GM21447 (cell line): ENCODE data around the gene VSTM4.

Experiments used
- ATAC-seq: cut with Tn5 transposase; IDR thresholded peaks from one replicate; pipeline ENCODE4 v1.9.1; 2021; ENCODE audit not compliant: unreplicated experiment

The VSTM4 gene

GRCh38 chr10:49118430-49119074 is 3.2 kb upstream of the VSTM4 start:
- no peak for ATAC-seq

DNA sequence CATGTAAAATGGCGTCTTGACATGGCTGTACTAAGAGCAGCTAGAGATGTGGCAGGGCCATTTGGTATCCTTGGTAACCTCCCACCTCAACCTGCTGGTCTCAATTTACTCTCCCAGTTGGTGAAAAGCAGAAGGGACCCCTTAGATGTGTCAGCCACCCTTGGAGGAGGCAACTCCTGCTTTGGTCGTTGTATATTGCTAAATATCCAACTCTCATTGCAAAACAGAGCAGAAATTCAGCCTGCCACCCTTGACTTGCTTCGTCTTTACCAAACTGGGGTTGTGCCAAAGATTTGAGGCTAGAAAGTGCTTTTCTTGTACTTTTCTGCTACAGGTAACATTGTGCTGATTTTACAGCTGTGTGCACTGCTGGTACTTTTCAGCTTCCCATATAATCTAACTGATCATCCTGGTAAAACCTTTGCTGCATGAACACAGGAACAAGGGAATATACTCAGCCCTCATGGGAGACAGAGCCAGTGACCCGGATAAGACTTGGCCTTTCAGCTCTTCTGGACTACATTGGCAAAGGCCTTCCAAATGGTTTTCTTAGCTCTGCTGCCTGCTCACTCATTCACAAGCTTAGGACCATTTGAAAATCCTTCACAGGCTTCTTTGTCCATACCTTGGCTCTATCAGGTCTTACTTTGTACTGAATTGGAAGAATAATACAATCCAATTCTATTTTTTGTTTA is 2.2 kb upstream of the VSTM4 start:
- no peak for ATAC-seq

DNA sequence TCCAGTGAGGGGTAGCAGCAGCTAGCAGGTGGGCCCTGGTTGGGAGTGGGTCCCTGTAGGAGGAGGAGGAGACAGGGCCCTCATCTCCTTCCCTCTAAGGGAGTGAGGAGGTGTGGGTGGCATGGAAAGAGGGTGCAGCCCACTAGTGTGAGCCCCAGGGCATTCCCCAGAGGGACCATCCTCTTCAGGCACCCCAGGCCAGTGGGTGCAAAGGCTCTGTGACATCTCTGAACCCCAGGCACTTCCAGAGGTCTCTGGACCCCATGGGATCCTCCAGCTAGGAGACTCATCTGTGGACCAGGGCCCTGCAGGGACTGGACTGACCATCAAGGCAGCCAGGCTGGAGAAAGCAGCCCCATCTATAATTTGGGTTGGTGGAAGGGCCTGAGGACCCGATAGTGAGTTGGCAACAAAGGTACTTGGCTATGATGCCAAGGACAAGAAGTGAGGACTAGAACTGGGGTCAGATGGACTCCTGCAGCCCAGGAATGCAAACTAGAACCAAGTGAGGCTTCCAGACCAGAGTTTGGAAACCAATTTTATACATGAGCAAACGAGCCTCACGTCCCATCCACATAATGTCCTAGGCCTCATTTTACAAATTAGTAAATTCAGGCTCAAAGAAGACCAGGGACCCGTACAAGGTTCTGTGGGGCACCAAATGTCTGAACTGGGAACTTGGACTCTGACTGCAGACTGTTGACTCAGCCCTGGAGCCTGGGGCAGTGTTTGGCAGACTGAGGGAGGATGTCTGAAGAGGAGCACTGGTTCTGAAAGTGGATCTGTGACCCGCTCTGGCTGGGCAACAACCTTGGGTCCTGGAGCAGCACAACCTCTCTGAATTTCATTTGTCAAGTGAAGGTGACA is 1.4 kb upstream of the VSTM4 start:
- ATAC-seq, result no peak

GRCh38 chr10:49115796-49116508 is 630 bp upstream of the VSTM4 start:
- no peak for ATAC-seq

GRCh38 chr10:49114718-49115014 is 656 bp downstream of the VSTM4 start:
- no peak for ATAC-seq

DNA sequence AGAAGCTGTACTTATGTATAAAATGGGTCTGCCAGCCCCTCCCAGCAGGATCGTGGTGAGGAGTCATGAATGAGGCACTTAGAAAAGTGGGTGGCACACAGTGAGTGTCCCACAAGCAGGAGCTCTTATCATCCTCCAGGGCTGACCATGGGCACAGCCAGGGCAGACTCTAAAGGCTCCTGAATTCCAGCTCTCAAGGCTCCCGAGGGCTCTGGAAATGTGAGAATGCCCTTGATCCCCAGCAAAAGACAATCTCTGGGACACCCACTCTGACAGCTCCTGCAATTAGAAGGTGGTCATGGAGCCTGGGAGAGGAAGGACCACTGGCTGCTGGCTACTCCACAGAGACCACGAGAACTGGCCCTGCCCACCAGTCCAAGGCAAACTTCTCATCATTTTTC is 1.6 kb downstream of the VSTM4 start:
- ATAC-seq, result no peak

DNA sequence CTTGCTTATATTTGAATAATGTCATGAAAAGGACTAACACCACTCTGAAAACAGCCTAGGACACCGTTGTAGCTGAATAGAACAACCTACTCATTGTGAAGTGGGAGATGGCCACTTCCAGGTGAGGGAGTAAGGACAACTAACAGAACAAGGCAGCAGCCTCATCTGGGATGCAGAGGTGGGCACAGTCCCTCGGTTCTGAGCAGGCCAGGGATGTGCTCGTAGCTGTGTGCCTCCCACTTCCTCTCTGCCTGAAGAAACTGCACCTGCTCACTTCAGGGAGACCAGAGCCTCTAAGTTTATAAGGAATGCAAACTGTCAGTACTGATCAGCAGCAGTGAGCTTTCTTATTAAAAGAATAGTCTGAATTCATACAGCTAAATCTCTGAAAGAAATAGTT is 2.5 kb downstream of the VSTM4 start:
- ATAC-seq, result no peak

- no peak for ATAC-seq
Observed at GRCh38 chr10:49112098-49112497, 3.2 kb downstream of the VSTM4 start.

DNA sequence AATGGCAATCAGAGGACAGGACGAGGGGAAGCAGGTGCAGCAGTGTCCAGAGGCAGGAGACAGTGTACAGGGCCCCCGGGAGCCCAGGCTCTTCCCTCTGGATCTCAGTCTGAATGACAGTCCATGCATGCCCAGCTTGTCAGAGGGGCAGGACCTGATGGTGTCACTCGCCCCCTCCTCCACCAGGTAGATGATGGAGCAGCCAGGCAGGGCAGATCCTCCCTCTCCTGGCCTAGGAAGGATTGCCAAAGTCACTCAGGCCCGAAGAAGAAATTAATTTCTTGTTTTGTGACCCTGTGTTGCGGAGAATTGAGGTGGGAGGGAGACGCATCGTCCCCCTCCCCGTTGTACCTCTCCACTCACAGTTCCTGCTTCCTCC is 4.0 kb downstream of the VSTM4 start:
- no peak for ATAC-seq

GRCh38 chr10:49110684-49111319 is 4.5 kb downstream of the VSTM4 start:
- no peak for ATAC-seq

DNA sequence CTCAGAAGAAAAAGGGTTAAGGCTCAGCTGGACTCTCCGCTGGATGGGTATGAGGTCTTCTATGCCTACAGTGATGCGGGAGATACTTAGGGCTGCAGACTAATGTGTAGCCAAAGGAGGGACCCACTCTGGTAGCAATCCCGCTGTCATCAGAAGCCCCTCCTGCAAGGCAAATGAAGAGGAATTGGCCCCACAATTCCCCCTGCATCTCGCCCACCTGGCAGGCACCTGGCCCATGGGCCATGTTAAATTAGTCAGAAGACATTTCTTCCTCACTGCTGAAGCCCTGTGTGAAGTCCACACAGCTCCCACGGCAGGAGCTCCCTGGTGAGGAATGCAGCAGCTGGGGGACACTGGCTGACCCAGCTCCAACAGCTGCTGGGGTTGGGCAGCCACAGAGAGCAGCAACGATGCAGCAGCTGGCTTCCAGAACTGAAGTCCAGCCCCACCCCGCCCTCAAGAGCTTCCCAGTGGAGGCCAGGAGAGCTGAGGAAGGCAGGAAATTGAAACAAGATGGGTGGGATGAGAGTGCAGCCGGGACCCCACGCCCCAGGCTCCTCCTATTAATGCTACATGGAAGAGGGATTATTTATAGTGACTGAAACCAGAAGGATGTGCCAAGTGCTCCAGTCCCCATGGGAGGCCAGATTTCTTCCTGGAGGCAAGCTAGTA is 5.5 kb downstream of the VSTM4 start:
- ATAC-seq, result no peak

DNA sequence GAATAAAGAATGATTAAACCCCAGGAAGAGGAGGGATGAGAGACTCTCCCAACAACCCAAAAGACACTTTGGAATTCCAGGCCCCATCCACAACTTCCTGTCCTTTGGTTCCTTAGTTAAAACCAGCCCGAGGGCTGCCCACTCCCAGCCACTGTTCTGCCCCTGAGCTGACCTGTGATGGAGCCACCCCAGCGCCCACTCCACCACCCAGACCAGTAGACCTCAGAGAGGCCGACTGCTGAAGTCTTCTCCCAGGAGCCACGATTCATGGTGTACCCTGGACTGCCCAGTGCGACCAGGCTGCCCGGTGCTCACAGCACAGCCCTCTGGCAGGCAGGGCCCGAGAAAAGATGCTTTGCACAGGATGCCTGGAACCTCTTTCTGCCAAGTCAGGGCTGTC is 6.7 kb downstream of the VSTM4 start:
- no peak for ATAC-seq

DNA sequence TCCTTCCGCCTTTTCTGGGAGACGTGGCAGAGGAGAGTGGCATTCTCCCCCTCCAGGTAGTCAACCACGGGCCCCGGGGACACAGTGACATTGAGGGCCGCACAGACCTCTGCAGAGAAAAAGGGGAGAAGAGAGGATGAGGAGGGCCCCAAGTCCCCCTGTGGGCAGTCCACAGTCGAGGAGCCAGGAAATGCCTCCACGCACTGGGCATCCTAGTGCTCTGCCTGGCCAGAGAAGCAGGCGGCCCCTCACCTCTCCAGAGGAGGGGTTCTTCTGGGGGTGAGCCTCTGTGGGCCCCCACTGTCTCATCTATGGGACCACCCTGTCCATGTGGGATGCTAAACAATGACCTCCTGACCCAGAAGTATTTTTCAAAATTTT is 7.4 kb downstream of the VSTM4 start:
- no peak for ATAC-seq

DNA sequence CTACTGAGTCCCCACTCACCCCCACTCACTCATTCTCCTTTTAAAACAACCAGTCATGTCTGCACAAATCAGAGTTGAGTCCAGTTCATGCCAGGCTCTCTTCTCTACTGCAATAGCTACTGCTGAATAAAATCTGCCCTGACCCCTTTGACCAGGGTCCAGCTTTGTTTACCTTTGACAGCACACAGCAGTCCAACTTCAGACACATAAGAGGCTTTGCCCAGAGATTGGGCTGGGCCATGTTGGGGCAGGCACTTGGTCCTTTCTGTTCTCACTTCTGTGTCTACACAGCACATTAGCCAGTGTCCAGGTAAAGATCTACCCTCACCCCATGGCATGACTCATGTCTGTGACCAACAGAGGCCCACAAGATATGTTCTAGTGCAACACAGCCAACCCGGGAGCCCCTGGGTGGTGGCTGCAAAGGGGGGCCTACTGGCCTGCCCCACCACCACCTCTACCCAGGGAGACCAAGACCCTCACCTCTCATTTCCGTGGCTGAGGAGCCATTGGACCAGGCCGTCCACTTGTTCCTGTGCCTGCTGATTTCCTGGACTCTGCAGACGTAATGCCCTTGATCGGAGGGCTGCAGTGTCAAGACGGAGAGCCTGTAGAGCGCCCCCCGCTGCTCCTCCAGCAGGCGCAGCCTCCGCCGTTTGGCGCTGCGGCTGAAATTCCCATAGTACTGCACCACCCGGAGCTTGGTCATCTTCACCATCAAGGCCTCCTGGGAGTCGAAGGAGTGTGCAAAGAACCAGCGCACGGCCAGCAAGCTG is 8.0 kb downstream of the VSTM4 start:
- no peak for ATAC-seq

DNA sequence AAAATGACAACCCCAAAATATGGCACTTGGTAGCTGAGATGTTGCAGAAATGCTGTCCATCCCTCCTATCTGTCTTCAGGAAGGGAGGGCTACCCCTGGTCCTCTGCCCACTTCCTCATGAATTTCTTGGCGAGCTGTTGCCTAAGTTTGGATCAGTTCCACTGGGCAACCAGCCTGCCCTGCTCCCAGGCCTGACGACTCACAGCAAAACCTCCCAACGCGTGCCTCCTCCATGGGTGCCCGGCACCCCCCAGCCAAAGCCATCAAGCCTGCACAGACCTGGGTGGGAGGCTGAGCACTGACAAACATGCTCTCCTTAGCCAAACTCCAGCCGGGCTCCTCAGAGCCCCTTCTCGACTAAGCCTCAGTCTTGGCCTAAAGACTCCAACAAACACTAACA is 8.9 kb downstream of the VSTM4 start:
- no peak for ATAC-seq

DNA sequence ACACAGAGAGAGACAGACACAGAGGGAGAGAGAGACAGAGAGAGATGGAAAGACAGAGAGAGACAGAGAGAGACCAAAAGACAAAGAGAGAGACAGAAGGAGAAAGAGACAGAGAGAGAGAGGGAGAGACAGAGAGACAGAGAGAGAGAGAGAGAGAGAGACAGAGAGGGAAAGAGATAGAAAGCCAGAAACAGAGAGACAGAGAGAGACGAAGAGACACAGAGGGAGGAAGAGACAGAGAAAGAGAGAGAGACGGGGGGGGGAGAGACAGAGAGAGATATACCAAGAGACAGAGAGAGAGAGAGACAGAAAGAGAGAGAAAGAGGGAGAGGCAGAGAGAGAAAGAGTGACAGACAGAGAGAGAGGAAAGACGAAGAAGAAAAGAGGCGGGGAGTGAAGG is 10.2 kb downstream of the VSTM4 start:
- ATAC-seq, result no peak

DNA sequence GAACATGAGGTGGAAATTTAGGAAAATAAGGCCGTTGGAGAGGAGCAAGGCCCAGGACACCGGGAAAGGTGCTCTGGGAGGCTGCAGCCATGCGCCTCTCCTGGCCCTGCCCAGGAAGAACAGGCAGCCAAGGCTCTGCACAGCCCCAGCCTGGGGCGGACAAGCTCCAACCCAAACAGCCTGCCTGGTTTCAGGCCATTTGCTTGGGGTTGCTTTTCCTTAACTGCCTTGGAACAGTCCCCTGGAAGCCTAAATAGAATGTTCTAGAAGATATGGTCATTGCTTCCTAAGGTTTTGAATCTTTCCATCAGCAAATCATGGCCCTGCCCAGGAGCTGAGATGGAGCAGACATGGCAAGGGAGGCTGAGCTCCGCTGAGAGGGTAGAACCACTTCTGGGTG is 11.0 kb downstream of the VSTM4 start:
- no peak for ATAC-seq

DNA sequence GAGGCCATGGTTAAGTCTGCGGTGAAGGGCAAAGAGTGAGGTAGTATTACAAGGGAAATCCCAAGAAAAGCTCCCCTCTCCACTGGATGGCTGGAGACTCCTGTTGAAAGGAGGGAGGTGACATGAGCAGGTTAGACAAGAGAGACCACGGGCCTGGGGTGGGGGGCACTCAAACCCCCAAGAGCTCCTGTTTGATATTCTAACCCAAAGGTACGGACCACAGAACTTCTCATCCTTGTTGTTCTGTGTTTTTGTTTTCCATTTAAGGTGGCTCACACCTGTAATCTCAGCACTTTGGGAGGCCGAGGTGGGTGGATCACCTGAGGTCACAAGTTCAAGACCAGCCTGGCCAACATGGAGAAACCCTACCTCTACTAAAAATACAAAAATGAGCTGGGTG is 11.6 kb downstream of the VSTM4 start:
- no peak for ATAC-seq

DNA sequence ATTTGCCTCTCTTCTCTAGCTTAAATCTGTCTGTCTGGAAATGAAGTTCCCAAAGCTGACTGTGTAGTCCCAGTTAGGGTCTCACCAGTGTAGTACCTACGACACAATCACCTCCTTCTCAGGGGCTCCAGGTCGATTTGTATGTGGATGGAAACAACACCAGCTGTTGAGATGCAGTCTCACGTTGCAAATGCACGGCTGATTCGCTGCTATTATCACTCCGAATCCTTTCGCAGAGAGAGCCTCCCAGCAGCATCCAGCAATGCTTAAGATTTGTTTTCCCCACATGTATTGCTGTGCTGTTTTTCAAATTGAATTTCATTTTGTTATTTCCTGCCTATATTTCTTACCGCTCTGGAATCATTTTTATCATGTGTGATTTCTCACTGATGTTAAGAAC is 16.3 kb downstream of the VSTM4 start:
- ATAC-seq, result no peak

DNA sequence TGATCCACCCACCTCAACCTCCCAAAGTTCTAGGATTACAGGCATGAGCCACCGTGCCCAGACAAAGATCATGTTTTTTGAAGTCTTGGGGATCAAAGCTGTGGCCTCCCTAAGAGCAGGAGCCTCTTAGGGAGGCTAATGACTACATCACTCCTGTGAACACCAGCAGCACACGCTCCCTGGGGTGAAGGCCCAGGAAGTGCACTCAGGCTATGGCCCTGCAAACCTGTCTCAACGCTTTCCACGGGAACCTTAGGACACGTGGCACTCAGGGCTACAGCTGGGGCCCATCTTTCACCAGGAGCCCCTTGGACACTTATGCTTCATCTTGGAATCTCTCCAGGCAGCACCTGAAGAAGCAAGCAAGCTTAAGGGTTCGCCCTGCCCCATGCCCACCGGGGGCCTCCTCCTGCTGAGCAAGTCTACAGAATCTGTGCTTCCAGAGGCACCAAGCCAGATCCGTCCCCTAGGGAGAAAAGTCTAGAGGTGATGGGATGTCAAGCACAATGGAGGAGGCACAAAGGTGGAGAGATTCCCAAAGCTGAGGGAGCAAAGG is 18.4 kb downstream of the VSTM4 start:
- ATAC-seq, result no peak
